ENCODE data around the gene KIF13A.
"Not testable (repeated sequence)": the region's sequence is repeated elsewhere in the genome, so short reads cannot be mapped to it uniquely, and the experiment has no call there.

KIF13A gene

GRCh38 chr6:17998442-17998841, 11.0 kb upstream of the KIF13A start:
- DNase-seq (ENCODE audit: low read depth in 3 of 3), result no peak

GRCh38 chr6:17998003-17998402, 10.6 kb upstream of the KIF13A start:
- no peak for DNase-seq (ENCODE audit: low read depth in 3 of 3)

GRCh38 chr6:17995414-17995813, 8.0 kb upstream of the KIF13A start:
- DNase-seq (ENCODE audit: low read depth in 3 of 3), result no peak

GRCh38 chr6:17994019-17994418, 6.6 kb upstream of the KIF13A start:
- DNase-seq (ENCODE audit: low read depth in 3 of 3), result no peak

- no peak for DNase-seq (ENCODE audit: low read depth in 3 of 3)
Observed at GRCh38 chr6:17988422-17988944, 1.0 kb upstream of the KIF13A start.

- peak in 1 of 3 donors; percentile 25 for DNase-seq (ENCODE audit: low read depth in 3 of 3)
Observed at GRCh38 chr6:17987697-17988421, 424 bp upstream of the KIF13A start.

- DNase-seq (ENCODE audit: low read depth in 3 of 3), result no peak
Observed at GRCh38 chr6:17986656-17987446, 584 bp downstream of the KIF13A start.

- no peak for DNase-seq (ENCODE audit: low read depth in 3 of 3)
Observed at GRCh38 chr6:17985934-17986655, 1.3 kb downstream of the KIF13A start.

- DNase-seq (ENCODE audit: low read depth in 3 of 3), result no peak
Observed at GRCh38 chr6:17984812-17985670, 2.4 kb downstream of the KIF13A start.

- DNase-seq (ENCODE audit: low read depth in 3 of 3), result no peak
Observed at GRCh38 chr6:17984399-17984798, 3.0 kb downstream of the KIF13A start.

- DNase-seq (ENCODE audit: low read depth in 3 of 3), result no peak
Observed at GRCh38 chr6:17983730-17984129, 3.7 kb downstream of the KIF13A start.

- no peak for DNase-seq (ENCODE audit: low read depth in 3 of 3)
Observed at GRCh38 chr6:17980329-17980728, 7.1 kb downstream of the KIF13A start.

GRCh38 chr6:17979479-17979878, 8.0 kb downstream of the KIF13A start:
- no peak for DNase-seq (ENCODE audit: low read depth in 3 of 3)

- DNase-seq (ENCODE audit: low read depth in 3 of 3), result not testable (repeated sequence)
Observed at GRCh38 chr6:17976258-17976657, 11.2 kb downstream of the KIF13A start.

GRCh38 chr6:17974570-17975368, 12.7 kb downstream of the KIF13A start:
- no peak for DNase-seq (ENCODE audit: low read depth in 3 of 3)

GRCh38 chr6:17972978-17973622, 14.3 kb downstream of the KIF13A start:
- no peak for DNase-seq (ENCODE audit: low read depth in 3 of 3)

GRCh38 chr6:17972074-17972952, 15.1 kb downstream of the KIF13A start:
- no peak for DNase-seq (ENCODE audit: low read depth in 3 of 3)

GRCh38 chr6:17971128-17972073, 16.0 kb downstream of the KIF13A start:
- no peak for DNase-seq (ENCODE audit: low read depth in 3 of 3)
